ENCODE data around the gene ZNF385A. TPM values are rescaled to one million over a fixed set of nuclear protein-coding genes. Genes with fewer than 3 reads are reported as not detected.

Gene ZNF385A
- total and polyA plus RNA-seq, 2 of the 13 experiments (the other 11 are each of a cell fraction or from before 2014, with no cell fraction given): 0.44 to 0.67 TPM

- TF ChIP-seq SMARCC2 (IDR thresholded peaks at IDR 0.05): no peak
These were observed 20.9 kb downstream of the ZNF385A start (continued) for GRCh38 chr12:54363618-54364017.

GRCh38 chr12:54363047-54363446, 21.5 kb downstream of the ZNF385A start:
- 63% methylated on average over 7 of the region's 8 CpGs for WGBS (ENCODE audit: low lambda C conversion rate)
- Histone ChIP-seq H3K79me2 (ENCODE audit: insufficient read depth, low read length) (no peaks in the 10 kb centered on the region), H3K9ac (ENCODE audit: insufficient read depth, low read depth, low read length) (no peak overlapping the region), H3K4me2 (ENCODE audit: low read depth, low read length) (no peak overlapping the region), H3K27me3 (ENCODE audit: control insufficient read depth in 1 of 2, insufficient read depth in 2 of 2, low read length in 2 of 2) (peaks cover 1 to 9% of the 10 kb centered on the region in 2 experiments; a peak in 2 of 5 replicates), H2AFZ (ENCODE audit: low read length) (no peak overlapping the region), H3K27ac (ENCODE audit: extremely low read length, insufficient read depth, low read length) (no peak overlapping the region), H3K4me3 (replicated peaks in 1 of 3; ENCODE audit: insufficient read depth in 1 of 3, low read depth in 2 of 3, low read length in 3 of 3) (no peak overlapping the region), H3K4me1 (ENCODE audit: insufficient read depth, low read length) (peaks cover 28% of the 10 kb centered on the region), H3K9me3 (ENCODE audit: low read length) (no peaks in the 10 kb centered on the region), H3K36me3 (replicated peaks in 1 of 2; ENCODE audit: control insufficient read depth in 1 of 2, insufficient read depth in 2 of 2, low read length in 2 of 2) (no peaks in the 10 kb centered on the region), H4K20me1 (ENCODE audit: insufficient read depth, low read length) (no peaks in the 10 kb centered on the region)
- ChIA-PET POLR2A (no interaction called here), CTCF (ENCODE audit: low intra/inter-chr PET ratio, low total read pairs) (no interaction called here)
- TF ChIP-seq THAP11 (CRISPR knock-in tag; IDR thresholded peaks at IDR 0.05) (no peak), MLLT10 (CRISPR knock-in tag; IDR thresholded peaks at IDR 0.05) (no peak), ADNP (CRISPR knock-in tag; IDR thresholded peaks at IDR 0.05) (no peak), SRSF1 (optimal IDR thresholded peaks at IDR 0.05; ENCODE audit: low read depth, low read length) (no peak), CAMTA2 (CRISPR knock-in tag; IDR thresholded peaks at IDR 0.05; ENCODE audit: borderline replicate concordance) (no peak), TFDP2 (CRISPR knock-in tag; IDR thresholded peaks at IDR 0.05) (no peak), MAFG (CRISPR knock-in tag; IDR thresholded peaks at IDR 0.05) (no peak), ZNF383 (CRISPR knock-in tag; IDR thresholded peaks at IDR 0.05; ENCODE audit: borderline replicate concordance) (no peak), RFXAP (CRISPR knock-in tag; IDR thresholded peaks at IDR 0.05; ENCODE audit: borderline replicate concordance) (no peak), ZNF362 (CRISPR knock-in tag; IDR thresholded peaks at IDR 0.05; ENCODE audit: borderline replicate concordance) (no peak), RBFOX2 (IDR thresholded peaks at IDR 0.05; ENCODE audit: low read depth, low read length) (no peak), CREBL2 (CRISPR knock-in tag; IDR thresholded peaks at IDR 0.05; ENCODE audit: borderline replicate concordance) (no peak), ZNF446 (CRISPR knock-in tag; IDR thresholded peaks at IDR 0.05) (no peak)
- no TSS peak for BruUV-seq (replicated peaks)
- FAIRE-seq (no peak), ATAC-seq (no peak), DNase-seq (ENCODE audit: low spot score) (no peak)
- in situ Hi-C loops (cut with HindIII; ENCODE audit: extremely low pct_ligation_motif_present, low pct_unique_long_range_greater_than_20kb) (loop anchor here (5.0 to 10.0 kb wide), 3 partner anchors 66 to 348 kb away; no protein-coding TSS in a partner anchor), intact Hi-C loops (cut with micrococcal nuclease; ENCODE audit: unreplicated experiment) (loop anchor here (10.0 kb wide), 1 partner anchor 358 kb away; the partner anchor contains the start of genes HOXC8 and HOXC9)

All from HepG2 (cell line).